Gastroesophageal sphincter (tissue), 4 donors: Measurements from ENCODE around the gene GRB7. TPM values are rescaled to one million over a fixed set of nuclear protein-coding genes. Genes with fewer than 3 reads are reported as not detected.

ENCODE experiments used
- ATAC-seq: fragments of 150-250 bp; one replicate; pipeline ENCODE4 v1.9.1; 2016; ENCODE audit warnings: mild to moderate bottlenecking, moderate library complexity
- H3K27ac ChIP-seq, 4 donors: fragments of 200-600 bp; sonication (generic) in 3 of 4; 1 replicate in 3 of 4; 2 replicates in 1 of 4; pipeline ENCODE4 v1.5.1; 2016 to 2019
- H3K27me3 ChIP-seq: fragments of 200-600 bp; sonication (generic); one replicate; pipeline ENCODE4 v1.5.1; 2019
- H3K36me3 ChIP-seq, 2 donors: fragments of 200-600 bp; sonication (generic); one replicate each; pipeline ENCODE4 v1.5.1; 2019; ENCODE audit warnings: control low read depth in 1 of 2
- H3K4me1 ChIP-seq, 3 donors: fragments of 200-600 bp; sonication (generic); 1 replicate in 2 of 3; 2 replicates in 1 of 3; pipeline ENCODE4 v1.5.1; 2016 to 2019; ENCODE audit warnings: control low read depth in 2 of 3
- H3K4me3 ChIP-seq, 2 donors: fragments of 200-600 bp; sonication (generic); one replicate each; pipeline ENCODE4 v1.5.1; 2019; ENCODE audit warnings: mild to moderate bottlenecking in 1 of 2, moderate library complexity in 1 of 2
- H3K9me3 ChIP-seq, 3 donors: fragments of 200-600 bp; sonication (generic); one replicate each; pipeline ENCODE4 v1.5.1; 2017 to 2019; ENCODE audit warnings: control low read depth in 2 of 3
- CTCF ChIP-seq, 4 experiments: fragments of 200-600 bp in 2 of 4; fragments of 450-650 bp in 2 of 4; sonication (generic) in 1 of 4; IDR thresholded peaks; one replicate each; pipeline ENCODE4 v1.5.1; 2017 to 2019; ENCODE audit warnings: antibody characterized with exemption in 4 of 4, mild to moderate bottlenecking in 2 of 4, moderate library complexity in 2 of 4
- EP300 ChIP-seq: sonication (generic); formaldehyde crosslinking; IDR thresholded peaks from one replicate; pipeline ENCODE4 v1.6.1; 2017; ENCODE audit warnings: antibody characterized with exemption, mild to moderate bottlenecking
- POLR2A ChIP-seq, 2 donors: fragments of 450-650 bp; IDR thresholded peaks; one replicate each; pipeline ENCODE4 v1.6.1; 2017; ENCODE audit warnings: antibody characterized with exemption in 2 of 2, mild to moderate bottlenecking in 2 of 2, moderate library complexity in 1 of 2
- POLR2AphosphoS5 ChIP-seq: sonication (generic); formaldehyde crosslinking; IDR thresholded peaks from one replicate; pipeline ENCODE4 v1.6.1; 2017; ENCODE audit warnings: antibody characterized with exemption
- WGBS, 2 donors: methylation state at CpG; one replicate each; pipeline ENCODE4 v1.1.5; 2018; ENCODE audit warnings: low coverage in 1 of 2; 5-methylcytosine and 5-hydroxymethylcytosine counted together
- total RNA-seq, 4 donors: library from RNA; depleted of rRNA; stranded (reverse); fragments of >200 nt; gene quantifications; one replicate each; pipeline ENCODE4 v1.1.0, GENCODE V29; 2016

GRB7 gene
- total RNA-seq, 4 donors from 2014 or later: 0.85 to 5.8 TPM; not detected in 2

- ATAC-seq: no peak
- peaks cover 0 to 20% (median 14%) of the 10 kb centered on the region in 3 donors for H3K4me1 ChIP-seq
- TF ChIP-seq EP300 (no peak), POLR2AphosphoS5 (no peak), CTCF (IDR thresholded peaks at IDR 0.05) (no peak), POLR2A (IDR thresholded peaks at IDR 0.05) (no peak)
These were observed 17.3 kb downstream of the GRB7 start for GRCh38 chr17:39754958-39755553.

GRCh38 chr17:39755554-39756379 lies 18.0 kb downstream of the GRB7 start:
- TF ChIP-seq POLR2A (IDR thresholded peaks at IDR 0.05) (no peak), EP300 (no peak), CTCF (IDR thresholded peaks at IDR 0.05) (no peak), POLR2AphosphoS5 (no peak)
- no peaks in the 10 kb centered on the region for H3K9me3 ChIP-seq
- ATAC-seq: no peak
- no peaks in the 10 kb centered on the region for H3K36me3 ChIP-seq
- H3K4me1 ChIP-seq: peaks cover 0 to 20% (median 14%) of the 10 kb centered on the region in 3 donors
- no peak overlapping the region for H3K4me3 ChIP-seq
- 48 to 74% methylated on average over 4 to 8 of the region's 18 CpGs for WGBS, 2 donors
- peaks cover 19% of the 10 kb centered on the region for H3K27me3 ChIP-seq
- H3K27ac ChIP-seq: peak overlapping the region in 3 of 4 donors; percentile 92 to 97 (median 95)

More at GRCh38 chr17:39754958-39755553, 17.3 kb downstream of the GRB7 start:
- Histone ChIP-seq H3K27ac (peak overlapping the region; percentile 71 to 97 (median 94)), H3K9me3 (no peaks in the 10 kb centered on the region), H3K27me3 (peaks cover 18% of the 10 kb centered on the region), H3K4me3 (peak overlapping the region; percentile 39 to 85), H3K36me3 (no peaks in the 10 kb centered on the region)
- 32 to 49% methylated on average over 5 to 7 of the region's 21 CpGs for WGBS, 2 donors

- Histone ChIP-seq H3K27ac (no peak overlapping the region), H3K9me3 (no peaks in the 10 kb centered on the region), H3K36me3 (no peaks in the 10 kb centered on the region), H3K4me1 (peaks cover 0 to 20% (median 14%) of the 10 kb centered on the region in 3 donors), H3K4me3 (no peak overlapping the region), H3K27me3 (peaks cover 19% of the 10 kb centered on the region)
- TF ChIP-seq POLR2A (IDR thresholded peaks at IDR 0.05) (no peak), EP300 (no peak), CTCF (IDR thresholded peaks at IDR 0.05) (no peak), POLR2AphosphoS5 (no peak)
- no peak for ATAC-seq
- 60 to 75% methylated on average over 2 of the region's 7 CpGs for WGBS, 2 donors
These were observed 18.8 kb downstream of the GRB7 start for GRCh38 chr17:39756380-39757079.

- no peaks in the 10 kb centered on the region for H3K36me3 ChIP-seq
- no peak for ATAC-seq
- WGBS, 2 donors: 70 to 85% methylated on average over 3 to 4 of the region's 4 CpGs
- H3K4me1 ChIP-seq: peaks cover 0 to 20% (median 14%) of the 10 kb centered on the region in 3 donors
- TF ChIP-seq EP300: no peak
- TF ChIP-seq POLR2A (IDR thresholded peaks at IDR 0.05): no peak
- TF ChIP-seq CTCF (IDR thresholded peaks at IDR 0.05): no peak
- no peak for TF ChIP-seq POLR2AphosphoS5
- H3K27me3 ChIP-seq: peaks cover 25% of the 10 kb centered on the region
- H3K4me3 ChIP-seq: no peak overlapping the region
- no peaks in the 10 kb centered on the region for H3K9me3 ChIP-seq
- H3K27ac ChIP-seq: no peak overlapping the region
These were observed 19.5 kb downstream of the GRB7 start for GRCh38 chr17:39757176-39757662.
